ENCODE data around the gene SELL. TPM values are rescaled to one million over a fixed set of nuclear protein-coding genes. Genes with fewer than 3 reads are reported as not detected.

Gene SELL
- total and polyA plus RNA-seq, 10 of the 15 experiments (the other 5 are each of a cell fraction or from before 2014, with no cell fraction given): 31.8 to 66.0 (median 50.9) TPM

DNA sequence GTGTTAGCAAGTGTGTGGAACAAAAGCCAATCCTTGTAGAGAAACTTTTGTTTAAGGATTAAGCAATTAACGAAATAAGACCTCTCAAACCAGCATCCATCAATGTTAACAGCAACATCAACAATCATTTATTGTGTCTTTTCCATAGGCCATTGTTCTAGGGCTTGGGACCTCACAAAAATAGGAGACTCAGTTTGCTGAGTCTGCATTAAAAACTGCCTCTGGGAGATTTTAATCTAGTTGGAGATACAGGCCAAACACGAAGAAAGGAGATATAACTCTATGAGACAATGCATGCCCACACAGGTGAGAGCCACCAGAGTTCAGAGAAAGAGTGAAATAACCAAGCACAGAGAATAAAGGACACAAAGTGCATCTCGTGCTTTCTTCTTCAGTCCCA, 67.1 kb downstream of the SELL start (continued):
- no peak for TF ChIP-seq ZBTB11 (CRISPR knock-in tag; IDR thresholded peaks at IDR 0.05)
- no peak for TF ChIP-seq POU2F2 (IDR thresholded peaks at IDR 0.05; ENCODE audit: borderline replicate concordance, low read depth, low read length)
- no peak for TF ChIP-seq RB1 (IDR thresholded peaks at IDR 0.05; ENCODE audit: borderline replicate concordance)
- TF ChIP-seq ESRRA (IDR thresholded peaks at IDR 0.05; ENCODE audit: low read length): no peak
- TF ChIP-seq HDAC2 (IDR thresholded peaks at IDR 0.05): no peak
- no peak for TF ChIP-seq SMAD5 (IDR thresholded peaks at IDR 0.05; ENCODE audit: low read depth)
- TF ChIP-seq NR2F1 (conservative IDR thresholded peaks at IDR 0.05): no peak

Other genes starting within 250 kb of the SELL start
- gene SLC19A2, start 225.7 kb downstream of the SELL start, total RNA-seq (2014; rRNA removed): 3.7 and 3.8 TPM in 2 replicates
- 2.9 and 3.5 TPM in 2 replicates for gene SLC19A2, start 225.7 kb downstream of the SELL start, total RNA-seq (2014; rRNA removed; fragmentation: Illumina TruSeq; extraction: Trizol)
- gene SLC19A2, start 225.7 kb downstream of the SELL start, total RNA-seq (2021): 2.2 and 2.3 TPM in 2 replicates
- 7.8 and 9.3 TPM in 2 replicates for gene SLC19A2, start 225.7 kb downstream of the SELL start, polyA plus RNA-seq (2011; rRNA removed)
- gene SLC19A2, start 225.7 kb downstream of the SELL start, polyA plus RNA-seq (2014; fragmentation: Illumina TruSeq; extraction: Trizol): 3.1 and 3.7 TPM in 2 replicates
- 1 to 10 TPM; 1.2 to 1.3 TPM for gene SLC19A2, start 225.7 kb downstream of the SELL start, polyA plus RNA-seq (2014; fragmentation: Nextera tagmentation; extraction: Ambion mirVana)
- 2.2 and 2.7 TPM in 2 replicates for gene SLC19A2, start 225.7 kb downstream of the SELL start, polyA plus RNA-seq (2014; rRNA removed)
- gene SLC19A2, start 225.7 kb downstream of the SELL start, polyA plus RNA-seq (2016; fragmentation: Nextera tagmentation; extraction: Ambion mirVana): 1 to 10 TPM; 1.8 to 1.9 TPM
- under 0.01 and 0.22 TPM in 2 replicates for gene F5, start 125.1 kb downstream of the SELL start, total RNA-seq (2014; rRNA removed)
- 0.09 and 0.18 TPM in 2 replicates for gene F5, start 125.1 kb downstream of the SELL start, total RNA-seq (2014; rRNA removed; fragmentation: Illumina TruSeq; extraction: Trizol)
- 0.29 and 0.72 TPM in 2 replicates for gene F5, start 125.1 kb downstream of the SELL start, total RNA-seq (2021)
- gene F5, start 125.1 kb downstream of the SELL start, polyA plus RNA-seq (2011; rRNA removed): 3.8 and 4.9 TPM in 2 replicates
- gene F5, start 125.1 kb downstream of the SELL start, polyA plus RNA-seq (2014; fragmentation: Illumina TruSeq; extraction: Trizol): 0.40 and 0.54 TPM in 2 replicates
- gene F5, start 125.1 kb downstream of the SELL start, polyA plus RNA-seq (2014; fragmentation: Nextera tagmentation; extraction: Ambion mirVana): under 1 TPM; 0.29 to 0.46 TPM
- gene F5, start 125.1 kb downstream of the SELL start, polyA plus RNA-seq (2014; rRNA removed): 0.09 and 0.47 TPM in 2 replicates
- gene F5, start 125.1 kb downstream of the SELL start, polyA plus RNA-seq (2016; fragmentation: Nextera tagmentation; extraction: Ambion mirVana): under 1 TPM; 0.13 to 0.35 TPM
- not detected in 2 replicates for gene SELP, start 81.5 kb downstream of the SELL start, total RNA-seq (2014; rRNA removed)
- gene SELP, start 81.5 kb downstream of the SELL start, total RNA-seq (2014; rRNA removed; fragmentation: Illumina TruSeq; extraction: Trizol): 0.04 TPM in 1 of 2 replicates, not detected in the other
- not detected in 2 replicates for gene SELP, start 81.5 kb downstream of the SELL start, total RNA-seq (2021)
- gene SELP, start 81.5 kb downstream of the SELL start, polyA plus RNA-seq (2011; rRNA removed): 0.23 and 0.40 TPM in 2 replicates
- gene SELP, start 81.5 kb downstream of the SELL start, polyA plus RNA-seq (2014; fragmentation: Illumina TruSeq; extraction: Trizol): 0.06 TPM in 1 of 2 replicates, not detected in the other
- not detected for gene SELP, start 81.5 kb downstream of the SELL start, polyA plus RNA-seq (2014; fragmentation: Nextera tagmentation; extraction: Ambion mirVana)
- not detected in 2 replicates for gene SELP, start 81.5 kb downstream of the SELL start, polyA plus RNA-seq (2014; rRNA removed)
- gene SELP, start 81.5 kb downstream of the SELL start, polyA plus RNA-seq (2016; fragmentation: Nextera tagmentation; extraction: Ambion mirVana): not detected
- not detected in 2 replicates for gene SELE, start 22.5 kb upstream of the SELL start, total RNA-seq (2014; rRNA removed)
- not detected in 2 replicates for gene SELE, start 22.5 kb upstream of the SELL start, total RNA-seq (2014; rRNA removed; fragmentation: Illumina TruSeq; extraction: Trizol)
- not detected in 2 replicates for gene SELE, start 22.5 kb upstream of the SELL start, total RNA-seq (2021)
- not detected in 2 replicates for gene SELE, start 22.5 kb upstream of the SELL start, polyA plus RNA-seq (2011; rRNA removed)
- gene SELE, start 22.5 kb upstream of the SELL start, polyA plus RNA-seq (2014; fragmentation: Illumina TruSeq; extraction: Trizol): not detected in 2 replicates
- gene SELE, start 22.5 kb upstream of the SELL start, polyA plus RNA-seq (2014; fragmentation: Nextera tagmentation; extraction: Ambion mirVana): not detected
- gene SELE, start 22.5 kb upstream of the SELL start, polyA plus RNA-seq (2014; rRNA removed): not detected in 2 replicates
- not detected for gene SELE, start 22.5 kb upstream of the SELL start, polyA plus RNA-seq (2016; fragmentation: Nextera tagmentation; extraction: Ambion mirVana)
- 10.1 and 12.3 TPM in 2 replicates for gene METTL18, start 83.3 kb upstream of the SELL start, total RNA-seq (2014; rRNA removed)
- gene METTL18, start 83.3 kb upstream of the SELL start, total RNA-seq (2014; rRNA removed; fragmentation: Illumina TruSeq; extraction: Trizol): 14.7 and 15.1 TPM in 2 replicates
- 10.0 and 10.5 TPM in 2 replicates for gene METTL18, start 83.3 kb upstream of the SELL start, total RNA-seq (2021)
- gene METTL18, start 83.3 kb upstream of the SELL start, polyA plus RNA-seq (2011; rRNA removed): 10.9 and 20.4 TPM in 2 replicates
- gene METTL18, start 83.3 kb upstream of the SELL start, polyA plus RNA-seq (2014; fragmentation: Illumina TruSeq; extraction: Trizol): 9.8 and 13.6 TPM in 2 replicates
- 10 to 100 TPM; 30.0 to 31.8 TPM for gene METTL18, start 83.3 kb upstream of the SELL start, polyA plus RNA-seq (2014; fragmentation: Nextera tagmentation; extraction: Ambion mirVana)
- gene METTL18, start 83.3 kb upstream of the SELL start, polyA plus RNA-seq (2014; rRNA removed): 8.1 and 9.2 TPM in 2 replicates
- 10 to 100 TPM; 18.4 to 19.1 TPM for gene METTL18, start 83.3 kb upstream of the SELL start, polyA plus RNA-seq (2016; fragmentation: Nextera tagmentation; extraction: Ambion mirVana)
- 9.3 and 11.4 TPM in 2 replicates for gene SCYL3, start 182.3 kb upstream of the SELL start, total RNA-seq (2014; rRNA removed)
- gene SCYL3, start 182.3 kb upstream of the SELL start, total RNA-seq (2014; rRNA removed; fragmentation: Illumina TruSeq; extraction: Trizol): 10.1 and 10.7 TPM in 2 replicates
- 10.4 and 10.7 TPM in 2 replicates for gene SCYL3, start 182.3 kb upstream of the SELL start, total RNA-seq (2021)
- gene SCYL3, start 182.3 kb upstream of the SELL start, polyA plus RNA-seq (2011; rRNA removed): 14.3 and 18.4 TPM in 2 replicates
- 10.6 and 13.8 TPM in 2 replicates for gene SCYL3, start 182.3 kb upstream of the SELL start, polyA plus RNA-seq (2014; fragmentation: Illumina TruSeq; extraction: Trizol)
- 1 to 10 TPM; 4.3 to 5.6 TPM for gene SCYL3, start 182.3 kb upstream of the SELL start, polyA plus RNA-seq (2014; fragmentation: Nextera tagmentation; extraction: Ambion mirVana)
- 8.6 and 11.0 TPM in 2 replicates for gene SCYL3, start 182.3 kb upstream of the SELL start, polyA plus RNA-seq (2014; rRNA removed)
- 10 to 100 TPM in 1 of 2 experiments, 1 to 10 TPM in 1; 9.0 to 11.7 TPM for gene SCYL3, start 182.3 kb upstream of the SELL start, polyA plus RNA-seq (2016; fragmentation: Nextera tagmentation; extraction: Ambion mirVana)

Data from GM12878 (cell line).